Mucosa of descending colon (tissue), 3 donors: ENCODE data around the gene ZCWPW1. TPM values are rescaled to one million over a fixed set of nuclear protein-coding genes. Genes with fewer than 3 reads are reported as not detected.

Source experiments
- ATAC-seq: fragments of 200-7000 bp; cut with Tn5 transposase; one replicate; pipeline ENCODE4 v1.9.1; 2020; ENCODE audit warnings: mild to moderate bottlenecking, moderate library complexity
- DNase-seq, 3 donors: peaks; one replicate each; pipeline ENCODE4 v3.0.0-alpha.2; 2020
- H3K36me3 ChIP-seq: fragments of 200-600 bp; one replicate; pipeline ENCODE4 v1.8.0; 2021; ENCODE audit warnings: low read depth, mild to moderate bottlenecking
- H3K4me1 ChIP-seq: fragments of 200-600 bp; one replicate; pipeline ENCODE4 v1.8.0; 2021; ENCODE audit warnings: low read depth, mild to moderate bottlenecking
- H3K4me3 ChIP-seq: fragments of 200-600 bp; one replicate; pipeline ENCODE4 v1.8.0; 2021; ENCODE audit warnings: mild to moderate bottlenecking
- H3K9me3 ChIP-seq: fragments of 200-600 bp; one replicate; pipeline ENCODE4 v1.8.0; 2021; ENCODE audit warnings: mild to moderate bottlenecking
- intact Hi-C, 2 donors: fragments of 100-400 bp; cut with DNase I in 1 of 2; cut with micrococcal nuclease in 1 of 2; formaldehyde crosslinking; loops; one replicate each; pipeline versions ENCODE4 v1.11.0 to v1.11.1; 2022; cut with DNase I, micrococcal nuclease
- total RNA-seq, 3 donors: library from RNA; stranded (reverse); fragmentation: NEBNext Ultra II Directional in 2 of 3; extraction: Animal tissue kit (Norgen Biotek cat#: 25700) in 2 of 3; gene quantifications; one replicate each; pipeline versions ENCODE4 v1.2.1 to v1.2.4, GENCODE V29; 2021 to 2023
- TF ChIP-seq, protein P1 (sequence below): fragments of 200-600 bp; IDR thresholded peaks from one replicate; pipeline ENCODE4 v1.8.0; 2022; ENCODE audit warnings: antibody characterized with exemption, mild to moderate bottlenecking
- donor health status: DM: no; HTN: no; CAD: no; lungs with moderate emphysema.
- donor health status: DM: no; HTN: no; CAD: no.
- donor health status: DM: no; HTN: yes; CAD: no.

The ZCWPW1 gene
- total RNA-seq, 3 donors from 2014 or later: 1.8 to 6.1 (median 2.3) TPM

DNA sequence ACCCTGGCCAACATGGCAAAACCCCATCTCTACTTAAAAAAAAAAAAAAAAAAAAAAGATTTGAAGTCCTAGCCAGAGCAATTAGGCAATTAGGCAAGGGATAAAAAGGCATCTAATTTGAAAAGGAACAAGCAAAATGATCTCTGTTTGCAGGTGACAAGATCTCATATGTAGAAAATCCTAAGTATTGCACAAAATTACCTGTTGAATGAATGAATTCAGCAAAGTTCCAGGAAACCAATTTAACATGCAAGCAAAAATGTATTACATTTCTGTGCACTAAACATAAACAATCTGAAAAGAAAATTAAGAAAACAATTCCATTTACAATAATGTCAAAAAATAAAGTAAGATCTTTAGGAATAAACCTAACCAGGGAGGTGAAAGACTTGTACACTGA lies 65.4 kb downstream of the ZCWPW1 start:
- intact Hi-C loops: no loop called here
- Histone ChIP-seq H3K9me3 (no peaks in the 10 kb centered on the region), H3K4me3 (no peak overlapping the region), H3K4me1 (no peaks in the 10 kb centered on the region), H3K36me3 (peaks cover 11% of the 10 kb centered on the region)
- no peak for DNase-seq
- TF ChIP-seq, protein P1, sequence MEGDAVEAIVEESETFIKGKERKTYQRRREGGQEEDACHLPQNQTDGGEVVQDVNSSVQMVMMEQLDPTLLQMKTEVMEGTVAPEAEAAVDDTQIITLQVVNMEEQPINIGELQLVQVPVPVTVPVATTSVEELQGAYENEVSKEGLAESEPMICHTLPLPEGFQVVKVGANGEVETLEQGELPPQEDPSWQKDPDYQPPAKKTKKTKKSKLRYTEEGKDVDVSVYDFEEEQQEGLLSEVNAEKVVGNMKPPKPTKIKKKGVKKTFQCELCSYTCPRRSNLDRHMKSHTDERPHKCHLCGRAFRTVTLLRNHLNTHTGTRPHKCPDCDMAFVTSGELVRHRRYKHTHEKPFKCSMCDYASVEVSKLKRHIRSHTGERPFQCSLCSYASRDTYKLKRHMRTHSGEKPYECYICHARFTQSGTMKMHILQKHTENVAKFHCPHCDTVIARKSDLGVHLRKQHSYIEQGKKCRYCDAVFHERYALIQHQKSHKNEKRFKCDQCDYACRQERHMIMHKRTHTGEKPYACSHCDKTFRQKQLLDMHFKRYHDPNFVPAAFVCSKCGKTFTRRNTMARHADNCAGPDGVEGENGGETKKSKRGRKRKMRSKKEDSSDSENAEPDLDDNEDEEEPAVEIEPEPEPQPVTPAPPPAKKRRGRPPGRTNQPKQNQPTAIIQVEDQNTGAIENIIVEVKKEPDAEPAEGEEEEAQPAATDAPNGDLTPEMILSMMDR: no peak
- no peak for ATAC-seq

DNA sequence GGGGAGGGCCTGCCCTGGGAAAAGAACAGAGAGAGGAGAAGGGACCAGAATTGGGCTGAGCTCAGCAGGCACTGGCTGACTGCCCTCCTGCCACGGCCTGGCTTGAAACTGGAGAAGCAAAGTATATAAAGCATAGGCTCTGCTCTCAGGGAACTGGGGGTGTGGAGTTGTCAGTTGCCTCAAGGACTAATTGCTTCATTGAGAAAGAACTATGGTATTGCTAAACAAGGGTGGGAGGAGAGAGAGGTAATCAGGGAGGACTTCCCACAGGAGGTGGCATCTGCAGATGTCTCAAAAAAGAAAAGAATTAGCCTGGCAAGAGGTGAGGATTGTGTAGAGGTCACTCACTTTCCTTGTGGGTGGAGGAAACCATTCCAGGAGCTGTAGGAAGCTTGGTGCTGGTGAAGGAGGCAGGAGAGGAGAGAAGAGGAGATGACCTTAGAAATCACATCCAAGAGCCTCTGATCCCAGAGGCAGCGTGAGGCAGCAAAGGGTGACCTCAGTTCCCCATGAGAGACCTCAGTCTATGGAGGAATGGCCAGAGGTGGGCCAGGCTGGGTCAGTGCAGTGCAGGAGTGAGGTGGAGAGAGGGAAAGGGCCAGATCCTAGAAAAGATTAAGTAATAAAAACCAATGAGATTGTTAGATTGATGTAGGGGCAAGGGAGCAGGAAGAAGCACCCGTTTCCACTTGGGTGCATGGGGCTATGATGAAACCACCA lies 68.2 kb downstream of the ZCWPW1 start:
- ATAC-seq (no peak), DNase-seq (peak in 1 of 3 donors; percentile 17)
- no peaks in the 10 kb centered on the region for H3K4me1 ChIP-seq
- H3K36me3 ChIP-seq: peaks cover 15% of the 10 kb centered on the region
- no peaks in the 10 kb centered on the region for H3K9me3 ChIP-seq
- intact Hi-C loops: no loop called here
- TF ChIP-seq, protein P1: no peak
- H3K4me3 ChIP-seq: no peak overlapping the region

DNA sequence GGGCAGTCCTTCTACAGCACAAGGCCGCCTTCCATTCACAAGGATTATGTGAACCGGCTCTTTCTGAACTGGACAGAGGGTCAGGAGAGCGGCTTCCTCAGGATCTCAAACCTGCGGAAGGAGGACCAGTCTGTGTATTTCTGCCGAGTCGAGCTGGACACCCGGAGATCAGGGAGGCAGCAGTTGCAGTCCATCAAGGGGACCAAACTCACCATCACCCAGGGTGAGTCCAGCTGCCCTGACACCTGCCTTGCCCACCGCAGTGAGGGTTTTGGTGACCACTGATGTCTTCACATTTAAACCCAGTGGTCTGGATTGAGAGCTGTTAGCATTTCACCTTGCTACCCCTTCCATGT lies 69.7 kb downstream of the ZCWPW1 start:
- Histone ChIP-seq H3K36me3 (peaks cover 15% of the 10 kb centered on the region), H3K4me3 (no peak overlapping the region), H3K4me1 (no peaks in the 10 kb centered on the region), H3K9me3 (no peaks in the 10 kb centered on the region)
- peak in 1 of 3 donors; percentile 19 for DNase-seq
- intact Hi-C loops: no loop called here
- TF ChIP-seq, protein P1: no peak
- ATAC-seq: no peak

DNA sequence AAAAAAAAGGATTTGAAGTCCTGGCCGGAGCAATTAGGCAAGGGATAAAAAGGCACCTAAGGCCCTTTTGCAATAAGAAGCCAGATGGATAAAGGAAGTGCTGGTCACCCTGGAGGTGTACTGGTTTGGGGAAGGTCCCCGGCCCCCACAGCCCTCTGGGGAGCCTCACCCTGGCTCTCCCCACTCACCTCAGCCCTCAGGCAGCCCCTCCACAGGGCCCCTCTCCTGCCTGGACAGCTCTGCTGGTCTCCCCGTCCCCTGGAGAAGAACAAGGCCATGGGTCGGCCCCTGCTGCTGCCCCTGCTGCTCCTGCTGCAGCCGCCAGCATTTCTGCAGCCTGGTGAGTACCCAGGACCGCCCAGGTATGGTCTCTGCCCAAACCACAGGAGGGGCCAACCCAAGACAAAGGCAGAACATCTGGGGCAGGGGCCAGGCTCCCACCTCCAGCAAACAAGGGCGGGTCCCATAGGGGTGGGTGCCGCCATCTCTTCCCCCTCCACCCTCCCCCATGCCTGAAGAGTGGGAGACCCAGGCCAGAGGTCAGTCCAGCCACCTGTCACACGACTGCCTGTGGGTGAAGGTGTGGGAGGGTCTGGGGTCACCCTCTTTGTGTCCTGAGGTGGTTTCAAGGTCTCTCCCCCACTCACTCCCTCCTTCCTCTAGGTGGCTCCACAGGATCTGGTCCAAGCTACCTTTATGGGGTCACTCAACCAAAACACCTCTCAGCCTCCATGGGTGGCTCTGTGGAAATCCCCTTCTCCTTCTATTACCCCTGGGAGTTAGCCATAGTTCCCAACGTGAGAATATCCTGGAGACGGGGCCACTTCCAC lies 70.3 kb downstream of the ZCWPW1 start, which contains the start of gene PILRB:
PILRB (plus strand) TSS at position 91 of the 830 bp plus-strand sequence; CDS start at position 277, 186 bp downstream.
- Histone ChIP-seq H3K4me3 (no peak within 1 kb of the TSS), H3K36me3 (peaks cover 15% of the 10 kb centered on the region), H3K9me3 (no peaks in the 10 kb centered on the region), H3K4me1 (no peaks in the 10 kb centered on the region)
- intact Hi-C loops: no loop called here
- DNase-seq (peak in 1 of 3 donors; percentile 46), ATAC-seq (peak; percentile 11)
- TF ChIP-seq, protein P1: no peak

DNA sequence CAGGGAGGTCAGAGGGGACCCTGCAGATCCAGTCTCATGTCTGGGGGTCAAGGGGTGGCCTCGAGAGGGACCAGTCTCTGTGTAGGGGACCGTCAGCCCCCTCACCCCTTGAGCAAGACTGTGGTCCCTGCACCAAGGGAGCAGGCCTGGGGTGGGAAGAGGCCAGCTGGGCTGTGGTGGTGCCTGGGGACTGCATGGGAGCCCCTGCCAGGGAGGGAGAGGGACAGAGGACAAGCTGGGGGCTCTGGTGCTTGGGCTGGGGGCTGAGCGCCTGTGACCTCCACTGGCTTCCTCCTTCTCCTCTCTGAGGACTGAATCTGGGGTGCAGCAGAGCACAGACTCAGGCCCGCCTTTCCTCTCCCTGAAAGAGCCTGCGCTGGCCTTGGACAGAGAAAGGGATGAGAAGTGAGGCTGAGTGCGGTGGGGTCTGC lies 71.4 kb downstream of the ZCWPW1 start:
- TF ChIP-seq, protein P1: no peak
- DNase-seq: peak in 1 of 3 donors; percentile 41
- Histone ChIP-seq H3K4me1 (no peaks in the 10 kb centered on the region), H3K4me3 (no peak overlapping the region), H3K36me3 (peaks cover 15% of the 10 kb centered on the region), H3K9me3 (no peaks in the 10 kb centered on the region)
- no peak for ATAC-seq
- intact Hi-C loops: no loop called here
